Astrocyte of the cerebellum (primary cell): ENCODE data around the gene DOCK1.

Source experiments
- DNase-seq: peaks from one replicate; pipeline ENCODE4 v3.0.0-alpha.2; 2011; ENCODE audit warnings: low read depth
- H3K4me3 ChIP-seq: 2 replicates; pipeline ENCODE4 v1.5.1; 2011; ENCODE audit warnings: mild to moderate bottlenecking, low read depth, low read length, moderate library complexity
- CTCF ChIP-seq: IDR thresholded peaks from 2 replicates; pipeline ENCODE4 v1.5.1; 2012; ENCODE audit warnings: low read length, low read depth, moderate library complexity, mild to moderate bottlenecking; ENCODE audit errors: missing control alignments
- in situ Hi-C: cut with HindIII; loops from 2 replicates; pipeline ENCODE4 v1.10.0; 2017; ENCODE audit warnings: low sequenced_read_pairs

DOCK1 gene

GRCh38 chr10:127492607-127493250 lies 587.5 kb downstream of the DOCK1 start:
- no peak for DNase-seq
- H3K4me3 ChIP-seq = no peak overlapping the region
- in situ Hi-C loops = no loop called here
- TF ChIP-seq CTCF = no peak

DNA sequence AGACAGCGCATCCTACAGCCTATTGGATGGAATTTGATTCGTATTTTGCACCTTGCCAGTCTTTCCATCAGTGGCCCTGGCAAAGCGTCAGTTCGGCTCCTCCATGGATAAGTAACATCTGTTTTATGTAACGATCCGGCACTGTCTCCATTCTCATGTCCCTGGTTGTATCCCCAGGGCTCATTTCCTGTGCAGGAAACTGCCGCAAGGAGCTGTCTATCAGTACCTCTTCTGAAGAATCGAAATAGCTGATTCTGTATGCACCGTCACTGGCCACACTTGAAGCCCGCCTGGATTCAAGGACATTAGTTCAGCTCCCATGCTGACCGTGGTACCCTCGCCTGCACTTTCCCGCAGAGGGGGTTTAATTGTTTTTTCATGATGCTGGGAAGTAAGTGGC lies 590.8 kb downstream of the DOCK1 start:
- no peak overlapping the region for H3K4me3 ChIP-seq
- in situ Hi-C loops = no loop called here
- DNase-seq = no peak
- no peak for TF ChIP-seq CTCF

DNA sequence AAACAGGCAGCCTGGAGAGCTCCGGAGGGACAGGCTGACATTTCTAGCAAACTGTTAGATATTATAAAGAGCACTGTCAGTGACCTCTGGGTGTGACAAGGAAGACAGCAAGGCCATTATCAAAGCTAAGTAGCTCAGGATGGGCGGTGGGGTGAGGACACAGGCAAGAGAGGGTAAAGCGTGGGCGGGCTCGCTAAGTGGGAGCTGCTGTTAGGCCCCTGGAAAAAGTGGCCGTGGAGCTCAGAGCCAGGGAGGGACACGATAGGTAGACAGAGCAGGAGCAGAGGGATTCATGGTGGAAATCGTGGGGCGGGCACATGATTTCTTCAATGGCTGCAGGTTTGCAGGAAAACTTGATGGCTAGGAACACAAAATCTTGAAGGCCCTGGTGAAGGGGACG lies 592.5 kb downstream of the DOCK1 start:
- no peak for DNase-seq
- in situ Hi-C loops = no loop called here
- H3K4me3 ChIP-seq = no peak overlapping the region
- TF ChIP-seq CTCF = no peak

GRCh38 chr10:127498087-127498486 lies 592.9 kb downstream of the DOCK1 start:
- no peak for TF ChIP-seq CTCF
- H3K4me3 ChIP-seq = no peak overlapping the region
- DNase-seq = no peak
- in situ Hi-C loops = no loop called here

- in situ Hi-C loops = no loop called here
- TF ChIP-seq CTCF = no peak
- H3K4me3 ChIP-seq = no peak overlapping the region
- DNase-seq = no peak
Observed at GRCh38 chr10:127500127-127500526, 594.9 kb downstream of the DOCK1 start.
